Keratinocyte (primary cell): Measurements from ENCODE around the gene NRF1. TPM values are rescaled to one million over a fixed set of nuclear protein-coding genes. Genes with fewer than 3 reads are reported as not detected.
"Not testable (repeated sequence)": the region's sequence is repeated elsewhere in the genome, so short reads cannot be mapped to it uniquely, and the experiment has no call there.

Experiments
- DNase-seq: peaks from one replicate; pipeline ENCODE4 v3.0.0-alpha.2; 2011; ENCODE audit warnings: low read depth, missing footprints, low spot score
- FAIRE-seq: peaks from 2 replicates; lab custom pipeline; 2011; peaks lifted over from hg19 to GRCh38; lab: Jason Lieb, UNC
- H2AFZ ChIP-seq: 2 replicates; pipeline ENCODE4 v1.6.0; 2012; ENCODE audit warnings: low read length, control low read depth, inconsistent platforms; ENCODE audit not compliant: control insufficient read depth
- H3K27ac ChIP-seq: 2 replicates; pipeline ENCODE4 v1.5.1; 2011; ENCODE audit warnings: low read length; ENCODE audit not compliant: control insufficient read depth, insufficient read depth
- H3K27me3 ChIP-seq: 3 replicates; pipeline ENCODE4 v1.6.0; 2011; ENCODE audit warnings: low read length; ENCODE audit not compliant: control insufficient read depth, insufficient read depth; ENCODE audit errors: extremely low read depth
- H3K36me3 ChIP-seq, 2 experiments: 2 replicates in 1 of 2; 3 replicates in 1 of 2; pipeline ENCODE4 v1.5.1; 2011; ENCODE audit warnings: low read length in 2 of 2, mild to moderate bottlenecking in 1 of 2; ENCODE audit not compliant: control insufficient read depth in 2 of 2, insufficient read depth in 2 of 2; ENCODE audit errors: extremely low read depth in 1 of 2
- H3K4me1 ChIP-seq: 3 replicates; pipeline ENCODE4 v1.5.1; 2011; ENCODE audit warnings: low read length; ENCODE audit not compliant: control insufficient read depth, insufficient read depth; ENCODE audit errors: extremely low read depth
- H3K4me2 ChIP-seq: 3 replicates; pipeline ENCODE4 v1.6.0; 2011; ENCODE audit warnings: low read depth, low read length; ENCODE audit not compliant: control insufficient read depth, insufficient read depth; ENCODE audit errors: extremely low read depth
- H3K4me3 ChIP-seq, 3 experiments: fragments of 200-600 bp in 1 of 3; sonication (generic) in 1 of 3; 2 replicates in 2 of 3; 3 replicates in 1 of 3; pipeline ENCODE4 v1.5.1; 2011 to 2016; ENCODE audit warnings: low read length in 3 of 3, mild to moderate bottlenecking in 3 of 3, control low read depth in 2 of 3, inconsistent platforms in 1 of 3, low read depth in 1 of 3, mixed read lengths in 1 of 3, mixed run types in 1 of 3, moderate library complexity in 1 of 3; ENCODE audit not compliant: control insufficient read depth in 2 of 3, insufficient read depth in 2 of 3; ENCODE audit errors: extremely low read depth in 1 of 3
- H3K79me2 ChIP-seq: 2 replicates; pipeline ENCODE4 v1.6.0; 2012; ENCODE audit warnings: low read length; ENCODE audit not compliant: control insufficient read depth, insufficient read depth
- H3K9ac ChIP-seq: 3 replicates; pipeline ENCODE4 v1.6.0; 2011; ENCODE audit warnings: low read length; ENCODE audit not compliant: control insufficient read depth, insufficient read depth; ENCODE audit errors: extremely low read depth
- H3K9me1 ChIP-seq: 3 replicates; pipeline ENCODE4 v1.6.0; 2011; ENCODE audit warnings: low read length; ENCODE audit not compliant: control insufficient read depth, insufficient read depth; ENCODE audit errors: extremely low read depth
- H3K9me3 ChIP-seq: 2 replicates; pipeline ENCODE4 v1.5.1; 2012; ENCODE audit warnings: low read depth, low read length; ENCODE audit not compliant: control insufficient read depth
- H4K20me1 ChIP-seq: 3 replicates; pipeline ENCODE4 v1.6.0; 2011; ENCODE audit warnings: low read length; ENCODE audit not compliant: control insufficient read depth, insufficient read depth; ENCODE audit errors: extremely low read depth
- EZH2 ChIP-seq: IDR thresholded peaks from one replicate; pipeline ENCODE4 v1.6.1; 2012; ENCODE audit warnings: inconsistent platforms, mild to moderate bottlenecking, low read length, moderate library complexity
- dilution Hi-C: fragments of 300-500 bp; cut with MboI; formaldehyde crosslinking; loops from one replicate; pipeline ENCODE4 v1.7.0; 2020; ENCODE audit warnings: low sequenced_read_pairs; ENCODE audit not compliant: extremely low pct_ligation_motif_present
- polyA plus RNA-seq, 5 experiments: library from polyadenylated mRNA; depleted of rRNA in 3 of 5; stranded (reverse) in 3 of 5; stranded (forward) in 1 of 5; unstranded in 1 of 5; fragments of >200 nt; gene quantifications; 1 replicate in 1 of 5; 2 replicates in 3 of 5; 3 replicates in 1 of 5; pipeline versions ENCODE4 v1.2.1 to v1.2.3, GENCODE V29; 2011 to 2012; ENCODE audit warnings: missing spikeins in 2 of 5, low read depth in 1 of 5, low replicate concordance in 1 of 5
- TF ChIP-seq, protein P1 (sequence below), 3 experiments: IDR thresholded peaks in 1 of 3; conservative IDR thresholded peaks in 1 of 3; optimal IDR thresholded peaks in 1 of 3; 2 replicates in 2 of 3; 3 replicates in 1 of 3; pipeline versions ENCODE3 to v1.5.1; 2011; ENCODE audit warnings: low read length in 3 of 3, mild to moderate bottlenecking in 3 of 3, moderate library complexity in 2 of 3, control low read depth in 1 of 3, inconsistent platforms in 1 of 3; ENCODE audit not compliant: insufficient read depth in 2 of 3; ENCODE audit errors: extremely low read depth in 1 of 3

The NRF1 gene
- polyA plus RNA-seq, 1 donor (not counting 4 experiments of a cell fraction or from before 2014, with no cell fraction given): 12.6 TPM

DNA sequence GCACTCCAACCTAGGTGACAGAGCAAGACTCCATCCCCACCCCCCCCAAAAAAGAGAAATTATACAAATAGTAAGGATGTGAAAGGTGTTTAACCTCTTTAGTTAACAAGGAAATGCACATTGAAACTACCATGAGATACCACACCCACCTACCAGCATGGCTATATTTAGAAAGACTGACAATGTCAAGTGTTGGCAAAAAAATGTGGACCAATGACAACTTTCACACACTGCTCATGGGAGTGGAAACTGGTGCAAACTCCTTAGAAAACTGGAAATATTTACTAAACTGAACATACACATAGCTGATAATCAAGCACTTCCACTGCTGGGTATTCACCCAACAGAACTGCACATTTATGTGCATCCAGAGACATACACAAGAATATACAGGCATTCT is 23.3 kb upstream of the NRF1 start:
- no peaks in the 10 kb centered on the region for H3K27me3 ChIP-seq
- no peak for TF ChIP-seq EZH2
- TF ChIP-seq, protein P1, sequence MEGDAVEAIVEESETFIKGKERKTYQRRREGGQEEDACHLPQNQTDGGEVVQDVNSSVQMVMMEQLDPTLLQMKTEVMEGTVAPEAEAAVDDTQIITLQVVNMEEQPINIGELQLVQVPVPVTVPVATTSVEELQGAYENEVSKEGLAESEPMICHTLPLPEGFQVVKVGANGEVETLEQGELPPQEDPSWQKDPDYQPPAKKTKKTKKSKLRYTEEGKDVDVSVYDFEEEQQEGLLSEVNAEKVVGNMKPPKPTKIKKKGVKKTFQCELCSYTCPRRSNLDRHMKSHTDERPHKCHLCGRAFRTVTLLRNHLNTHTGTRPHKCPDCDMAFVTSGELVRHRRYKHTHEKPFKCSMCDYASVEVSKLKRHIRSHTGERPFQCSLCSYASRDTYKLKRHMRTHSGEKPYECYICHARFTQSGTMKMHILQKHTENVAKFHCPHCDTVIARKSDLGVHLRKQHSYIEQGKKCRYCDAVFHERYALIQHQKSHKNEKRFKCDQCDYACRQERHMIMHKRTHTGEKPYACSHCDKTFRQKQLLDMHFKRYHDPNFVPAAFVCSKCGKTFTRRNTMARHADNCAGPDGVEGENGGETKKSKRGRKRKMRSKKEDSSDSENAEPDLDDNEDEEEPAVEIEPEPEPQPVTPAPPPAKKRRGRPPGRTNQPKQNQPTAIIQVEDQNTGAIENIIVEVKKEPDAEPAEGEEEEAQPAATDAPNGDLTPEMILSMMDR (optimal IDR thresholded peaks at IDR 0.05 in 1 of 3, IDR thresholded peaks at IDR 0.05 in 1 of 3, conservative IDR thresholded peaks at IDR 0.05 in 1 of 3; ENCODE audit: extremely low read depth in 1 of 3, insufficient read depth in 2 of 3, low read length in 3 of 3): no peak
- FAIRE-seq: no peak
- H3K9ac ChIP-seq: no peak overlapping the region
- dilution Hi-C loops: no loop called here
- peaks cover 15% of the 10 kb centered on the region for H3K9me3 ChIP-seq
- H3K27ac ChIP-seq: no peak overlapping the region
- H3K4me2 ChIP-seq: no peak overlapping the region
- H3K9me1 ChIP-seq: no peaks in the 10 kb centered on the region
- H4K20me1 ChIP-seq: no peaks in the 10 kb centered on the region
- H3K36me3 ChIP-seq: no peaks in the 10 kb centered on the region
- no peaks in the 10 kb centered on the region for H3K4me1 ChIP-seq
- H3K79me2 ChIP-seq: no peaks in the 10 kb centered on the region
- DNase-seq: no peak
- no peak overlapping the region for H2AFZ ChIP-seq
- H3K4me3 ChIP-seq: no peak overlapping the region

DNA sequence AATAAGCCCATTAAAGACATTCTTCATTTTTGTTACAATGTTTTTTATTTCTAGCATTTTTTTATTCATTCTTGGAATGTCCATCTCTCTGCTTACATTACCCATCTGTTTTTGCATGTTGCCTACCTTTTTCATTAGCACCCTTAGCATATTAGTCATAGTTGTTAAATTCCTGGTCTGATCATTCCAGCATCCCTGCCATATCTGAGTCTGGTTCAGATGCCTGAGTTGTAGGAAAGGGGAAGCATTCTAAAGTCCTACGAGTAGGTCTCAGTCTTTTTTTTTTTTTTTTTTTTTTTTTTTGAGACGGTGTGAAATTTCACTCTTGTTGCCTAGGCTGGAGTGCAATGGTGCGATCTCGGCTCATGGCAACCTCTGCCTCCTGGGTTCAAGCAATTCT is 19.7 kb upstream of the NRF1 start:
- Histone ChIP-seq H3K4me3 (no peak overlapping the region), H3K4me1 (no peaks in the 10 kb centered on the region), H2AFZ (no peak overlapping the region), H3K36me3 (no peaks in the 10 kb centered on the region), H3K9me3 (peaks cover 4% of the 10 kb centered on the region), H3K9ac (no peak overlapping the region), H3K79me2 (no peaks in the 10 kb centered on the region), H3K9me1 (no peaks in the 10 kb centered on the region), H3K27me3 (no peaks in the 10 kb centered on the region), H3K27ac (no peak overlapping the region), H4K20me1 (no peaks in the 10 kb centered on the region), H3K4me2 (no peak overlapping the region)
- dilution Hi-C loops: no loop called here
- DNase-seq (no peak), FAIRE-seq (no peak)
- TF ChIP-seq, protein P1 (optimal IDR thresholded peaks at IDR 0.05 in 1 of 3, IDR thresholded peaks at IDR 0.05 in 1 of 3, conservative IDR thresholded peaks at IDR 0.05 in 1 of 3; ENCODE audit: extremely low read depth in 1 of 3, insufficient read depth in 2 of 3, low read length in 3 of 3): no peak
- TF ChIP-seq EZH2: no peak

DNA sequence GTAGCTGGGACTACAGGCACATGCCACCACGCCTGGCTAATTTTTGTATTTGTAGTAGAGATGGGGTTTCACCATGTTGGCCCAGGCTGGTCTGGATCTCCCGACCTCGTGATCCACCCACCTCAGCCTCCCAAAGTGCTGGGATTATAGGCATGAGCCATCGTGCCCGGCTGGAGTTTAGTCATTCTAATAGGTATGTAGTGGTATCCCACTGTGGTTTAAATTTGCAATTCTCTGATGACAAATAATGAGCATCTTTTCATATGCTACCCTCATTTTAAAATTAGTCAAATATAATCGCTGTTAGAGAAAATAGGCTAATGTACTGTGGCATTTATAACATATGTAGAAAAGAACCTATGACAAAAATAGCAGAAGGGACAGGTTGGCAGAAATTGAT is 15.1 kb upstream of the NRF1 start:
- H3K27ac ChIP-seq, H3K9me3 ChIP-seq, H3K9me1 ChIP-seq, H3K36me3 ChIP-seq, H3K9ac ChIP-seq, dilution Hi-C loops, H3K4me1 ChIP-seq, H4K20me1 ChIP-seq, H3K79me2 ChIP-seq, H3K27me3 ChIP-seq, DNase-seq, H3K4me3 ChIP-seq, FAIRE-seq, H2AFZ ChIP-seq: not testable (repeated sequence)
- H3K4me2 ChIP-seq: peak overlapping the region; percentile 16
